GM18505 (cell line): ENCODE data around the gene SOS1.

Source experiments
- ATAC-seq: cut with Tn5 transposase; IDR thresholded peaks from one replicate; pipeline ENCODE4 v1.9.1; 2021; ENCODE audit not compliant: unreplicated experiment
- POLR2A ChIP-seq: IDR thresholded peaks from 4 replicates; pipeline ENCODE4 v1.6.1; 2011; ENCODE audit warnings: borderline replicate concordance; ENCODE audit not compliant: insufficient read depth, insufficient read length; ENCODE audit errors: extremely low read depth

SOS1 gene

DNA sequence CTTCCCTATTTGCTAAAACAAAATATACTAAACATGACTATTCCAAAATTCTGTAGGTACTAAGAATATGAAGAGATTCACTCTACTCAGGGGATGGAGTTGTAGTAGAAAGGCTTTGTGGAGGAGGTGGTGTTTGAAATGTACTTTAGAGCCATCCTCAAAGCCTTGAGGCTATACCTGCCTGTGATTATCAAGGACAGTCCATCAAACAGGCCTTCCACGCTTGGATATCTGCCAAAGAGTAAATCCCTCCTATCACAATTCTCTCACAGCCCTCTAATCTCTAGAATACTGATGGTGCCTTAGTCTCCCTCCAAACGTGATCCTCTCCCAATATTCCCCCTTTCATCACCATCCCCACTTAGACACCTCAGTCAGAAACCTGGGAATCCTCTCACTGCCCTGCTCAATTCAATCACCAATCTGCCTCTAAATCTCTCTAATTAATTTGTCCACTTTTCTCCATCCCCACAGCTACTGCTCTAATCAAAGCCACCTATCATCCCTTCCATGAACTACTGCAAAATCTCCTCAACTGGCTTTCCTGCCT is 13.1 kb downstream of the SOS1 start:
- no peak for ATAC-seq
- no peak for TF ChIP-seq POLR2A

DNA sequence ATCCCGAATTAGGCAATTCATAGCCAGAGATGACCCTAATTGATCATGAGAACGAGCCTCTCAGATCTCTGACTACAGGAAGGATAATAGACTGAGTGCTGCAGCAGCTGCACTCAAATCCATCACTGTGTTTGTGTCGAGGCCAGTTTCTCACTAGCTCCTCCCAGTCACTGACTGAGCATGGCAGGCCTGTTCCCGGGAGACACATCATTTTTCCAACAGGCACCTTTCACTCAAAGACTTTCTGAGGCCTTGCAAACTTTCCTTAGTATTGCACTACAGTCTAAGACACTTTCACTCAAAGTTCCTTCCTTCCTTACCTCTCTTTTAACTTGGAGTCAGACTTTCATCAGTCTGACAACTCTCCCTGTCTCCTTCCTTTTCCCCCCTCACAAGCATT is 13.7 kb downstream of the SOS1 start:
- TF ChIP-seq POLR2A: no peak

DNA sequence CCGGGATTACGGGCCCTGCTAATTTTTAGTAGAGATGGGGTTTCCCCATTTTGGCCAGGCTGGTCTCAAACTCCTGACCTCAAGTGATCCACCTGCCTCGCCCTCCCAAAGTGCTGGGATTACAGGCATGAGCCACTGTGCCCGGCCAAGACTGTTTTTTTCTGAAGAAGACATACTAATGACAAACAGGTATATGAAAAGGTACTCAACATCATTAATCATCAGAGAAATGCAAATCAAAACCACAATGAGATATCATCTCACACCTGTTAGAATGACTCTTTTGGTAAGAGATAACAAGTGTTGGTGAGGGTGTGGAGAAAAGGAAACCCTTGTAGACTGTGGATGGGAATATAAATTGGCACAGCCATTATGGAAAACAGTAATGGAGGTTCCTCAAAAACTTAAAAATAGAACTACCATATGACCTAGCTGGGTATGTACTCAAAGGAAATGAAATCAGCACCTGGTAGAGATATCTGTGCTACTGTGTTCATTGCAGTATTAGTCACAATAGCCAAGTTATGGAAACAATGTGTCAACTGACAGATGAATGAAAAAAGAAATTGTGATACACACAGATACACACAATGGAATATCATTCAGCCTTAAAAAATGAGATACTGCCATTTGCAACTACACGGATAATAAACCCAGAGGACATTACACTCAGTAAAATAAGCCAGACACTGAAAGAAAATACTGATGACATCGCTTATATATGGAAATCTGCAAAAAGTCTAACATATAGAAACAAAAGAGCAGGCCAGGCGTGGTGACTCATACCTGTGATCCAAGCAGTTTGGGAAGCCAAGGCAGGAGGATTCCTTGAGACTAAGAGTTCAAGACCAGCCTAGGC is 20.8 kb downstream of the SOS1 start:
- TF ChIP-seq POLR2A: no peak
- peak; percentile 59 for ATAC-seq

More for the DNA sequence above, 13.7 kb downstream of the SOS1 start:
- no peak for ATAC-seq

DNA sequence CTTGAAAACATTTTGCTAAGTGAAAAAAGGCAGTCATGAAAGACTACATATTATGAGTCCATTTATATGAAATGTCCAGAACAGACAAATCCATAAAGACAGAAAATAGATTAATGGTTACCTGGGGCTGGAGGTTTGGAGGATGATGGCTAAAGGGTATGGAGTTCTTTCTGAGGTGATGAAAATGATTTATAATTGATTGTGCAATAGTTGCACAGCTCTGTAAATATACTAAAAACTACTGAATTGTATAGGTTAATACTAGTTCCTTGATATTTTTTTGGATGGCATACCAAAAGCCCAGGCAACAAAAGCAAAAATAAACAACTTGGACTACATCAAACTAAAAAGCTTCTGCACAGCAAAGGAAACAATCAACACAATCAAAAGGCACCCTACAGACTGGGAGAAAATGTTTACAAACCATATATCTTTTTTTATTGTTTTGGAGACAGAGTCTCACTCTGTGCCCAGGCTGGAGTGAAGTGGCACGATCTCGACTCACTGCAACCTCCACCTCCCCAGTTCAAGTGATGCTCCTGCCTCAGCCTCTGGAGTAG is 21.5 kb downstream of the SOS1 start:
- TF ChIP-seq POLR2A: no peak
- ATAC-seq: no peak

DNA sequence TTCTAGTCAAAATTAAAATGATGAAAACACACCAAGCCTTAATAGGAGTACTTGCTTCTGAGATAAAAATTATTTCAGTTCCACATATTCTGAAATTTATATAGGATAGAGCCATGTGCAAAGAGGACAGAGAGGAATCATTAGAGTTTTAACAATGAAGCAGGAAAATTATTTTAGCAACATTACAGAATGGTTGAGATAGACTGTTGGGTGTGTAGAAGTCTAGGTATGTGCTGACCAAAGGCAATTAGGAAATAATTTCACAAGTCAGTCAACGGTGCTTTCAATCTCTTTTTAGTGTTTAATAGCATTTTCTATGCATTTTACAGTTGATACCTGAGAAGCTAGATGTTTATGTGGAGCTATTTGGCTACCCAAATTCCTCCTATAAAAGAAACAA is 25.2 kb downstream of the SOS1 start:
- TF ChIP-seq POLR2A: no peak
- ATAC-seq: no peak

DNA sequence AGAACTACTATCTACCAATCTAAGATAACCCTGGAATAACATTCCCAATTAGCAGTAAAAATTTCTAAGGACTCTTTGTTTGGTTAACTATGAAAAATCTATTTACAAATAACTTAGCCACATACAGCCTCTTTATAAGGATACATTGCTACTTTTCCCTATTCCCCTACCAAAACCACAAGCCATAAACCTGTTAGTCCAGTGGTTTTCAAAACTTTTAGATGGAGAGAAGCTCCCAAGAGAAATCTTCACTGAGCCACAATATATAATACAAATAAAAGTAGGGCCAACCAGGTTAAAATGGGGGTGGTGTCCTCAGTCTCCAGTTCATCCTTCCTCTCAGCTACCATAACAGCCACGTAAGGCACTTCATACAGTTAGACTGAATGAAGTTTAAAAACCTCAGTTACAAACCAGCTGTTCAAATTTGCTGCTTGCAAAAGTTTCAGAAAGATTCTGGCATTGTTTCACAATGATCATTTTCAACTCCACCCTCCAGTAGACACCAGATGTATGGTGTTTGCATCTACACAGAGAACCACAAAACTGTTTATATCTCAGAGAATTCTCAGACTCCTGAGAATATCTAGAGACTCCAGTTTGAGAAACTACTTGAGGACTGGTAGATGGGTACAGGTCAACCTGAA is 26.0 kb downstream of the SOS1 start:
- TF ChIP-seq POLR2A: no peak
- ATAC-seq: peak; percentile 76

DNA sequence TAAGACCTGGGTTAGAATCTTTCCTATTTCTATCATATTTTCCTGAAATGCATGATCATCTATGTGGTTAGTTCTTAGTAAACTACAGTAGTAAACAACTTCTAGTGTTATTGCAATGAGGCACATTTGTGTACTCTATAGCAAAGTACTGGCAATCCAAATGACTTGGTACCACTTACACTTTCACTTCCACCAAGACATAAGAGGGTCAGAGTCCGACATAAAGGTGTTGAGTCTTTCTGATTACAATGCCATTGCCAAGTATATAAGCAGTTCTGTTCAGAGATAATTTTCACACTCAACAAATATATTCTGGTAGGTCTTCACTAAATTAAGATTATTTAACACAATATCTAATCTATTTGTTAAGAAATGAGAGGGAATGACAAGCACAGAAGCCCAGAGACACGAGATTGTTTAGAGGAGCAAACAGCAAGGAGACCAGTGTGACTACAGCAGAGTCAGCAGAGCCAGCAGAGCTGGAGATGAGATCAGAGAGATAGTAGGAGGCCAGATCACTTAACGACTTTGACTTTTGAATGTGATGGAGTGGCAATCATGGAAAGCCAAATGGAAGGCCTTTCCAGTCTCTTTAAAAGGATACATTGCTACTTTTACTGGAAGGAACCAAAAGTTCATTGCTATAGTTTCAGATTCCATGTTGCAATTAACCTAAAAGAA is 27.5 kb downstream of the SOS1 start:
- no peak for ATAC-seq
- no peak for TF ChIP-seq POLR2A

DNA sequence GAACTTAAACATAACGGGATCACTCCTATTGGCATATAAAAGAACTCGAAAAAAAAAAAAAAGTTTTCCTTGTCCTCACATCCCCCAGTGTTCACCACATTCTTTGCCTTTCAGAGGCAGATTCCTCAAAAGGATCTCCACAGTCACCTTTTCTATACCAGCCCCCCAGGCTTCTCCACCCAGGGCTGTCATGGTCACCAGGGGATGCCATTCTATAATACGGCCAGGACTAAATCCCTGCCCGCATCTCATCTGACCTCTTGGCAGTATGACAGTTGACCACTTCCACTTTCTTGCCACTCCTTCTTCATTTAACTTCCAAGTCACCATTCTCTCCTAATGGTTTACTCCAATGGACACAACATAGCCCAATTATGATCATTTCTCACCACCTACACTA is 29.3 kb downstream of the SOS1 start:
- no peak for ATAC-seq
- TF ChIP-seq POLR2A: no peak

DNA sequence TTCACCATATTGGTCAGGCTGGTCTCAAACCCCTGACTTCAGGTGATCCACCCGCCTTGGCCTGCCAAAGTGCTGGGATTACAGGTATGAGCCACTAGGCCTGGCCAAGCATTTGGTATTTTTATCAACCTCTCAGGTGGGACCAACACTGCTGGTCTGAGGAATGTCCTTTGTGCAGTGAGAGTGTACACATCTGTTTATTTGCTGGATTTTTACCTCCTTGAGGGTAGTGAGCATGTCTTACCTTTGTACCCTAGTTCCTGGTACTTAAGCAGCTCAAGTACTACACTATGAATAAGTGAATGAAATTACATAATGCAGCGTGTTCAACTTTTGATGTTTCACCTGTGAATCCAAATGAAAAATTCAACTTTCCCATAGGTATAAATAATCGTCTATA is 29.8 kb downstream of the SOS1 start:
- ATAC-seq: no peak
- no peak for TF ChIP-seq POLR2A

DNA sequence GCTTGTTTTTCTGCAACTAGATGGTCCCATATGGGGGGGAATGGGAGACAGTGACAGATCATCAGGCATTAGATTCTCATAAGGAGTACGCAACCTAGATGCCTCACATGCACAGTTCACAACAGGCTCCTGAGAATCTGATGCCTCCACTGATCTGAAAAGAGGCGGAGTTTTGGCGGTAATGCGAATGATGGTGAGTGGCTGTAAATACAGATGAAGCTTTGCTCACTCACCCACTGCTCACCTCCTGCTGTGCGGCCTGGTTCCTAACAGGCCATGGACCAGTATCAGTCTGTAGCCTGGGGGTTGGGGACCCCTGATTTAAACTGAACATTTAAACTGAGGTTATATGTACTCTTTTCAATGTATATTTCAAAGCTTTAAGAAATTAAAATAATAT is 40.7 kb downstream of the SOS1 start:
- no peak for ATAC-seq
- no peak for TF ChIP-seq POLR2A

DNA sequence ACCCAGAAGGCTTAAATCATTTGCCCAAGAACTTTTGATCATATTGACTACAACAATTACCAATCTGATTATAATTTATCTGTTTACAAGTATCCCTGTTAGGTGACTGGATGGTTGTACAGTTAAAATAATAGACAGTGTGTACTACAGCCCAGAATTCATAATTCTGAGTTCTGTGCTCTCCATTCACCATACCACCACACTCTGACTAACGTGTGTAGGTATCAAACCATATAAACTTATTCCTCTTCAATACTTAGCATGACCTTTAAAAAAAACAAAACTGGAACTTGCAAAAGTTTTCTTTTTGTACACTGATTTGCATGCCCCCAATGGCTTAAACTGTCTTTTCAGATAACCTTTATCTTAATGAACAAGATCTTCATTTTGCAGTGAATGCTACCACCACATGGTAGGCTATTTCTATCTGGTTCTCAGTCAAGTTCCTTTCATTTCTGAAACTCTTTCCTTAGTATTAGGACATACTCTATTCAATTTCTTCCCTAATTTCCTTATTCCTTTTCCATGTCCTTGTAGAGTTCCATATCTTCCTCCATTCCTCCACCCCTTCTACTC is 50.9 kb downstream of the SOS1 start:
- TF ChIP-seq POLR2A: no peak
- ATAC-seq: no peak

DNA sequence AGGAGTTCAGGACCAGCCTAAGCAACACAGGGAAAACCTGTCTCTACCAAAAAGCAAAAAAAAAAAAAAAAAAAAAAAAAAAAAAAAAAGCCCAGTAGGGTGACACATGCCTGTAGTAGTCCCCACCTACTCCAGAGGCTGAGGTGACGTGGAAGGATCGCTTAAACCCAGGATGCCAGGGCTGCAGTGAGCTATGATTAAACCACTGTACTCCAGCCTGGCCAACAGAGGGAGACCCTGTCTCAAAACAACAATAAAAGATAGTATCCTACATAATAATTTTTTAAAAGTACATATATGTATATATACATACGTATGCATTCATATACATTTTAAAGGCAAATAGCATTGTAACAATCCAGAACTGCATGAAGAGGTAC is 51.7 kb downstream of the SOS1 start:
- ATAC-seq: no peak
- no peak for TF ChIP-seq POLR2A
